Metanephros (tissue), 2 donors: ENCODE results near the gene CYP3A4. TPM values are rescaled to one million over a fixed set of nuclear protein-coding genes. Genes with fewer than 3 reads are reported as not detected.

Experiments used
- small RNA-seq: library from RNA; depleted of rRNA; stranded (forward); fragments of <200 nt; gene quantifications from one replicate; pipeline ENCODE3, GENCODE V24; 2014; ENCODE audit warnings: low replicate concordance
- total RNA-seq: library from RNA; depleted of rRNA; stranded (reverse); fragments of >200 nt; gene quantifications from one replicate; pipeline ENCODE4 v1.2.3, GENCODE V29; 2014

Gene CYP3A4
- total RNA-seq = not detected

DNA sequence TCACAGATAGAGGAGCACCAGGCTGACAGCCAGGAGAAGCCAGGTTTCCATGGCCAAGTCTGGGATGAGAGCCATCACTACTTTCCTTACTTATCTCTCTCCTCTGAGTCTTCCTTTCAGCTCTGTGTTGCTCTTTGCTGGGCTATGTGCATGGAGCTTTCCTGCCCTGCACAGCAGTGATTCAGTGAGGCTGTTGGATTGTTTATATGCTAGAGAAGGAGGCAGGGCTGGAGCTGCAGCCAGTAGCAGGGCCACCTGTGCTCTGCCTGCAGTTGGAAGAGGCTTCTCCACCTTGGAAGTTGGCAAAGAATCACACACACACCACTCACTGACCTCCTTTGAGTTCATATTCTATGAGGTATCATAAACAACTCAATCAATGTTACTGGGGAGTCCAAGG, at the start of gene CYP3A4:
Gene CYP3A4, minus strand, starts transcription at position 178 of the 400 bp plus-strand sequence. Its CDS starts 103 bp downstream, at position 75.

DNA sequence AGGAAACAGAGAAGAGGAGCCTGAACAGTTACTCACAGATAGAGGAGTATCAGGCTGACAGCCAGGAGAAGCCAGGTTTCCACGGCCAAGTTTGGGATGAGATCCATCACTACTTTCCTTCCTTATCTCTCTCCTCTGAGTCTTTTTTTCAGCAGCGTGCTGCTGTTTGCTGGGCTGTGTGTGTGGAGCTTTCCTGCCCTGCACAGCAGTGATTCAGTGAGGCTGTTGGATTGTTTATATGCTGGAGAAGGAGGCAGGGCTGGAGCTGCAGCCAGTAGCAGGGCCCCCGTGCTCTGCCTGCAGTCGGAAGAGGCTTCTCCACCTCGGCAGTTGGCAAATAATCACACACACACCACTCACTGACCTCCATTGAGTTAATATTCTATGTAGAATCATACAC, 49.0 kb downstream of the CYP3A4 start, which contains the start of gene CYP3A7:
Gene CYP3A7, minus strand, starts transcription at position 210 of the 400 bp plus-strand sequence. Its CDS starts 103 bp downstream, at position 107.

Small RNA genes lying within 50 kb of the gene (small RNA-seq; reads per million reads assigned to genes)
- gene CYP3A137P = not detected

Other genes with a start within 250 kb of the CYP3A4 start
- 9.6 TPM for gene FAM200A, start 232.1 kb downstream of the CYP3A4 start, total RNA-seq
- 101 TPM for gene ZNF655, start 225.5 kb downstream of the CYP3A4 start, total RNA-seq
- 1.6 TPM for gene TMEM225B, start 185.9 kb downstream of the CYP3A4 start, total RNA-seq
- gene ZSCAN25, start 167.2 kb downstream of the CYP3A4 start, total RNA-seq = 20.3 TPM
- 1.6 TPM for gene CYP3A5, start 104.2 kb downstream of the CYP3A4 start, total RNA-seq
- gene CYP3A7, start 49.0 kb downstream of the CYP3A4 start, total RNA-seq = 0.35 TPM
- not detected for gene CYP3A43, start 43.8 kb upstream of the CYP3A4 start, total RNA-seq
- gene OR2AE1, start 92.8 kb upstream of the CYP3A4 start, total RNA-seq = not detected
- 28.1 TPM for gene TRIM4, start 135.3 kb upstream of the CYP3A4 start, total RNA-seq
- 0.23 TPM for gene GJC3, start 145.4 kb upstream of the CYP3A4 start, total RNA-seq
- gene AZGP1, start 191.8 kb upstream of the CYP3A4 start, total RNA-seq = 18.7 TPM
- 56.9 TPM for gene ZKSCAN1, start 231.4 kb upstream of the CYP3A4 start, total RNA-seq